AG09309 (cell line): ENCODE measurements around the gene ZNF546.

Source experiments
- DNase-seq: peaks from one replicate; pipeline ENCODE4 v3.0.0-alpha.2; 2010; ENCODE audit warnings: low read depth
- H3K4me3 ChIP-seq: 2 replicates; pipeline ENCODE4 v1.5.1; 2011; ENCODE audit warnings: mild to moderate bottlenecking, low read depth, low read length, moderate library complexity; ENCODE audit not compliant: control insufficient read depth
- TF ChIP-seq, protein P1 (sequence below): IDR thresholded peaks from 2 replicates; pipeline ENCODE4 v1.5.1; 2011; ENCODE audit warnings: mild to moderate bottlenecking, low read depth, low read length, inconsistent platforms; ENCODE audit not compliant: insufficient read depth, control insufficient read depth; ENCODE audit errors: missing control alignments

The ZNF546 gene

DNA sequence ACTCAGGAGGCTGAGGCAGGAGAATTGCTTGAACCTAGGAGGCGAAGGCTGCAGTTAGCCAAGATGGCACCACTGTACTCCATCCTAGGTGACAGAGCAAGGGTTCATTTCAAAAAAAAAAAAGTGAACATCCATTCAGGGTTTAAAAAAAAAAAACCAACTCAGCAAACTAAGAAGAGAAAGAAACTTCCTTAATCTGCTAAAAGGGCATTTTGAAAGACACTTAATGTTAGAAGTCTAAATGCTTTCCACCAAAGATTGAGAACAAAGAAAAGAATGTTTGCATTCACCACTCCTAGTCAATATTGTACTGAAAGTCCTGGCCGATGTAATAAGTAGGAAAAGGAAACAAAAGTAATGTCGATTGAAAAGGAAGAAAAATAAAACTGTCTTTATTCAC lies 33.0 kb upstream of the ZNF546 start:
- TF ChIP-seq, protein P1, sequence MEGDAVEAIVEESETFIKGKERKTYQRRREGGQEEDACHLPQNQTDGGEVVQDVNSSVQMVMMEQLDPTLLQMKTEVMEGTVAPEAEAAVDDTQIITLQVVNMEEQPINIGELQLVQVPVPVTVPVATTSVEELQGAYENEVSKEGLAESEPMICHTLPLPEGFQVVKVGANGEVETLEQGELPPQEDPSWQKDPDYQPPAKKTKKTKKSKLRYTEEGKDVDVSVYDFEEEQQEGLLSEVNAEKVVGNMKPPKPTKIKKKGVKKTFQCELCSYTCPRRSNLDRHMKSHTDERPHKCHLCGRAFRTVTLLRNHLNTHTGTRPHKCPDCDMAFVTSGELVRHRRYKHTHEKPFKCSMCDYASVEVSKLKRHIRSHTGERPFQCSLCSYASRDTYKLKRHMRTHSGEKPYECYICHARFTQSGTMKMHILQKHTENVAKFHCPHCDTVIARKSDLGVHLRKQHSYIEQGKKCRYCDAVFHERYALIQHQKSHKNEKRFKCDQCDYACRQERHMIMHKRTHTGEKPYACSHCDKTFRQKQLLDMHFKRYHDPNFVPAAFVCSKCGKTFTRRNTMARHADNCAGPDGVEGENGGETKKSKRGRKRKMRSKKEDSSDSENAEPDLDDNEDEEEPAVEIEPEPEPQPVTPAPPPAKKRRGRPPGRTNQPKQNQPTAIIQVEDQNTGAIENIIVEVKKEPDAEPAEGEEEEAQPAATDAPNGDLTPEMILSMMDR, result no peak
- H3K4me3 ChIP-seq, result no peak overlapping the region
- DNase-seq, result no peak

DNA sequence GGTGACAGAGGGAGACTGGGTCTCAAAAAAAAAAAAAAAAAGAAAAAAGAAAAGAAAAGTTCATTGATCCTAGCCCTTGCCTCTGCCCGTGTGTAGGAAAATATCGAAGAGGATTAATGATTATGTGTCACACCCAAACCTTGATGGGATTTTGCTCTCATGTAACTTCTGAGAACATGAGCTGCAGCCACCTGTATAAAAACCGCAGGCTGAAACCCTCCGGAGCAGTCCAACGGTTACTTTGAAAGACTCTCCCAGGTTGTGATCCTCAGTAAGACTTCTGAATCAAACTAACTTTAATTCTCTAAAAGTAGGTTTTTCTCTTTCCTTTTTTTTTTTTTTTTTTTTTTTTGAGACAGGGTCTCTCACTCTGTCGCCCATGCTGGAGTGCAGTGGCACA lies 30.2 kb upstream of the ZNF546 start:
- no peak for DNase-seq
- TF ChIP-seq, protein P1, result no peak
- no peak overlapping the region for H3K4me3 ChIP-seq

DNA sequence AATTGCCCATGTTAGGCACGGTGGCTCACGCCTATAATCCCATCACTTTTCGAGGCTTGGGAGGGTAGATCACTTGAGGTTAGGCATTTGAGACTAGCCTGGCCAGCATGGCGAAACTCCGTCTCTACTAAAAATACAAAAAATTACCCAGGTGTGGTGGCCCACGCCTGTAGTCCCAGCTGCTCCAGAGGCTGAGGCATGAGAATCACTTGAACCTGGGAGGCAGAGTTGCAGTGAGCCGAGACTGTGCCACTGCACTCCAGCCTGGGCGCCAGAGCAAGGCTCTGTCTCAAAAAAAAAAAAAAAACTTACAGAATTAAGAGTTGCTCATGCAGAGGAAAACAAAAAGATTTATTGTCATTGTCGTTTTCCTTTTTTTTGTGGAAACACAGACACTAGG lies 29.3 kb upstream of the ZNF546 start:
- DNase-seq, result no peak
- TF ChIP-seq, protein P1, result no peak
- no peak overlapping the region for H3K4me3 ChIP-seq

DNA sequence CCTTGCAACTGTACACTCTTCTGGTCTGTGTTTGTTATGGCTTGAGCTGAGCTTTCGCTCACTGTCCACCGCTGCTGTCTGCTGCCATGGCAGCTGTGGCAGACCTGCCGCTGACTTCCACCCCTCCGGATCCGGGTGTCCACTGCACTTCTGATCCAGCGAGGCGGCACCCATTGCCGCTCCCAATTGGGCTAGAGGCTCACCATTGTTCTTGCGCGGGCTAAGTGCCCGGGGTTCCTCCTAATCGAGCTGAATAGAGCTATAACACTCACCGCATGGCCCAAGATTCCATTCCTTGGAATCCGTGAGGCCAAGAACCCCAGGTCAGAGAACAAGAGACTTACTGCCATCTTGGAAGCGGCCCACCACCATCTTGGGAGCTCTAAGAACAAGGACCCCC lies 28.1 kb upstream of the ZNF546 start:
- no peak for DNase-seq
- TF ChIP-seq, protein P1, result no peak
- no peak overlapping the region for H3K4me3 ChIP-seq

DNA sequence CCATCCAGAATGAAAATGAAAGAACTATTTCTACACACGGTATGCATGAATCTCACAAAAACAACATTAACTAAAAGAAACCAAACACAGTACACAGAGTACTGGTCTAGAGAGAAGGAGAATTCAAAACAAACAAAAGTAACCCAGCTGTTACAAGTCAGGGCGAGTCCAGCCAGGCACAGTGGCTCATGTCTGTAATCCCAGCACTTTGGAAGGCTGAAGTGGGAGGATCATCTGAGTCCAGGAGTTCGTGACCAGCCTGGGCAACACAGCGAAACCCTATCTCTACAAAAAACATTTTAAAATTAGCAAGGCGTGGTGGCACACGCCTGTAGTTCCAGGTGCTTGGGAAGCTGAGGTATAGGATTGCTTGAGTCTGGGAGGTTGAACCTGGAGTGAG lies 27.6 kb upstream of the ZNF546 start:
- TF ChIP-seq, protein P1, result no peak

DNA sequence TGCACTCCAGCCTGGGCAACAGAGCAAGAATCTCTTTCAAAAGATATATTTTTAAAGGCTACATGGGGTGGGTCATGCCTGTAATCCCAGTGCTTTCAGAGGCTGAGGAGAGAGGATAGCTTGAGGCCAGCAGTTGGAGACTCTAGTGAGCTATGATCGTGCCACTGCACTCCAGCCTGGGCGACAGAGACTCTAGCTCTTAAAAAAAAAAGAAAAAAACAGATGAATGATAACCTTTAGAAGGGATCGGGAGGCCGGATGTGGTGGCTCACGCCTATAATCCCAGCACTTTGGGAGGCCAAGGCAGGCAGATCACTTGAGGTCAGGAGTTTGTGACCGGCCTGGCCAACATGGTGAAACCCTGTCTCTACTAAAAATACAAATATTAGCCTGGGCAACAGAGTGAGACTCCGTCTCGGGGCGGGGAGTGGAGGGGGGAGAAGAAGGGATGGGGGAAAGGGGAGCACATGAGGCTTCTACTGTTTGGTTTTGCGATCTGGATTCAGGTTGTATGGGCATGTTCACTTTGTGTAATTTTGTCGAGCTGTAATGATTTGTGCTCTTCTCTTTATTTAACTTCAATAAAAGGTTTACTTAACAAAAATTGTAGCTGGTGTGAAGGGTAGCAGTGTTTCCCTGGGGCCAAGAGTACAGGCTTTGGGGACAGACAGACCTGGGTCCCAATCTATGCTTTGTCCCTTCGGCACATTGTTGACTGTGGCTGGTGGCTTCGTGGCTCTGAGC lies 27.0 kb upstream of the ZNF546 start:
- DNase-seq, result no peak
- H3K4me3 ChIP-seq, result peak overlapping the region; percentile 88
- TF ChIP-seq, protein P1, result no peak

More for the DNA sequence above, 27.6 kb upstream of the ZNF546 start:
- H3K4me3 ChIP-seq, result no peak overlapping the region
- DNase-seq, result no peak

DNA sequence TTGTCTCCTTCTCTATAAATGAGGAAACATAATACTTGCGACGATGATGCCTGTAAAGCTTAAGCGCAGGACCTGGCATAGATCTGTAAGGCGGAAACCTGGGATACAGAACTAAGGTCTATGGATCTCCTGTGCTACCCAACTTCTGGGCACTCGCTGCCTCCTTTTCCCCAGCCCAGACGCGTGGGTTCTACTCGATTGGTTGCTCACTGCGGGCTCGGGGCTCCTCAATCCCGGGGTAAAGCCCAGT lies 26.5 kb upstream of the ZNF546 start:
- no peak for DNase-seq
- TF ChIP-seq, protein P1, result no peak
- peak overlapping the region; percentile 88 for H3K4me3 ChIP-seq
